Keratinocyte (primary cell): Measurements from ENCODE around the gene RBM26. TPM values are rescaled to one million over a fixed set of nuclear protein-coding genes. Genes with fewer than 3 reads are reported as not detected.

ENCODE experiments used
- DNase-seq: peaks from one replicate; pipeline ENCODE4 v3.0.0-alpha.2; 2011; ENCODE audit warnings: low read depth, missing footprints, low spot score
- FAIRE-seq: peaks from 2 replicates; lab custom pipeline; 2011; peaks lifted over from hg19 to GRCh38; lab: Jason Lieb, UNC
- H2AFZ ChIP-seq: 2 replicates; pipeline ENCODE4 v1.6.0; 2012; ENCODE audit warnings: low read length, control low read depth, inconsistent platforms; ENCODE audit not compliant: control insufficient read depth
- H3K27ac ChIP-seq: 2 replicates; pipeline ENCODE4 v1.5.1; 2011; ENCODE audit warnings: low read length; ENCODE audit not compliant: control insufficient read depth, insufficient read depth
- H3K27me3 ChIP-seq: 3 replicates; pipeline ENCODE4 v1.6.0; 2011; ENCODE audit warnings: low read length; ENCODE audit not compliant: control insufficient read depth, insufficient read depth; ENCODE audit errors: extremely low read depth
- H3K36me3 ChIP-seq, 2 experiments: 2 replicates in 1 of 2; 3 replicates in 1 of 2; pipeline ENCODE4 v1.5.1; 2011; ENCODE audit warnings: low read length in 2 of 2, mild to moderate bottlenecking in 1 of 2; ENCODE audit not compliant: control insufficient read depth in 2 of 2, insufficient read depth in 2 of 2; ENCODE audit errors: extremely low read depth in 1 of 2
- H3K4me1 ChIP-seq: 3 replicates; pipeline ENCODE4 v1.5.1; 2011; ENCODE audit warnings: low read length; ENCODE audit not compliant: control insufficient read depth, insufficient read depth; ENCODE audit errors: extremely low read depth
- H3K4me2 ChIP-seq: 3 replicates; pipeline ENCODE4 v1.6.0; 2011; ENCODE audit warnings: low read depth, low read length; ENCODE audit not compliant: control insufficient read depth, insufficient read depth; ENCODE audit errors: extremely low read depth
- H3K4me3 ChIP-seq, 3 experiments: fragments of 200-600 bp in 1 of 3; sonication (generic) in 1 of 3; 2 replicates in 2 of 3; 3 replicates in 1 of 3; pipeline ENCODE4 v1.5.1; 2011 to 2016; ENCODE audit warnings: low read length in 3 of 3, mild to moderate bottlenecking in 3 of 3, control low read depth in 2 of 3, inconsistent platforms in 1 of 3, low read depth in 1 of 3, mixed read lengths in 1 of 3, mixed run types in 1 of 3, moderate library complexity in 1 of 3; ENCODE audit not compliant: control insufficient read depth in 2 of 3, insufficient read depth in 2 of 3; ENCODE audit errors: extremely low read depth in 1 of 3
- H3K79me2 ChIP-seq: 2 replicates; pipeline ENCODE4 v1.6.0; 2012; ENCODE audit warnings: low read length; ENCODE audit not compliant: control insufficient read depth, insufficient read depth
- H3K9ac ChIP-seq: 3 replicates; pipeline ENCODE4 v1.6.0; 2011; ENCODE audit warnings: low read length; ENCODE audit not compliant: control insufficient read depth, insufficient read depth; ENCODE audit errors: extremely low read depth
- H3K9me1 ChIP-seq: 3 replicates; pipeline ENCODE4 v1.6.0; 2011; ENCODE audit warnings: low read length; ENCODE audit not compliant: control insufficient read depth, insufficient read depth; ENCODE audit errors: extremely low read depth
- H3K9me3 ChIP-seq: 2 replicates; pipeline ENCODE4 v1.5.1; 2012; ENCODE audit warnings: low read depth, low read length; ENCODE audit not compliant: control insufficient read depth
- H4K20me1 ChIP-seq: 3 replicates; pipeline ENCODE4 v1.6.0; 2011; ENCODE audit warnings: low read length; ENCODE audit not compliant: control insufficient read depth, insufficient read depth; ENCODE audit errors: extremely low read depth
- CTCF ChIP-seq, 3 experiments: IDR thresholded peaks in 1 of 3; conservative IDR thresholded peaks in 1 of 3; optimal IDR thresholded peaks in 1 of 3; 2 replicates in 2 of 3; 3 replicates in 1 of 3; pipeline versions ENCODE3 to v1.5.1; 2011; ENCODE audit warnings: low read length in 3 of 3, mild to moderate bottlenecking in 3 of 3, moderate library complexity in 2 of 3, control low read depth in 1 of 3, inconsistent platforms in 1 of 3; ENCODE audit not compliant: insufficient read depth in 2 of 3; ENCODE audit errors: extremely low read depth in 1 of 3
- EZH2 ChIP-seq: IDR thresholded peaks from one replicate; pipeline ENCODE4 v1.6.1; 2012; ENCODE audit warnings: inconsistent platforms, mild to moderate bottlenecking, low read length, moderate library complexity
- dilution Hi-C: fragments of 300-500 bp; cut with MboI; formaldehyde crosslinking; loops from one replicate; pipeline ENCODE4 v1.7.0; 2020; ENCODE audit warnings: low sequenced_read_pairs; ENCODE audit not compliant: extremely low pct_ligation_motif_present
- polyA plus RNA-seq, 5 experiments: library from polyadenylated mRNA; depleted of rRNA in 3 of 5; stranded (reverse) in 3 of 5; stranded (forward) in 1 of 5; unstranded in 1 of 5; fragments of >200 nt; gene quantifications; 1 replicate in 1 of 5; 2 replicates in 3 of 5; 3 replicates in 1 of 5; pipeline versions ENCODE4 v1.2.1 to v1.2.3, GENCODE V29; 2011 to 2012; ENCODE audit warnings: missing spikeins in 2 of 5, low read depth in 1 of 5, low replicate concordance in 1 of 5

The RBM26 gene
- polyA plus RNA-seq, 1 donor (not counting 4 experiments of a cell fraction or from before 2014, with no cell fraction given), result 28.4 TPM

DNA sequence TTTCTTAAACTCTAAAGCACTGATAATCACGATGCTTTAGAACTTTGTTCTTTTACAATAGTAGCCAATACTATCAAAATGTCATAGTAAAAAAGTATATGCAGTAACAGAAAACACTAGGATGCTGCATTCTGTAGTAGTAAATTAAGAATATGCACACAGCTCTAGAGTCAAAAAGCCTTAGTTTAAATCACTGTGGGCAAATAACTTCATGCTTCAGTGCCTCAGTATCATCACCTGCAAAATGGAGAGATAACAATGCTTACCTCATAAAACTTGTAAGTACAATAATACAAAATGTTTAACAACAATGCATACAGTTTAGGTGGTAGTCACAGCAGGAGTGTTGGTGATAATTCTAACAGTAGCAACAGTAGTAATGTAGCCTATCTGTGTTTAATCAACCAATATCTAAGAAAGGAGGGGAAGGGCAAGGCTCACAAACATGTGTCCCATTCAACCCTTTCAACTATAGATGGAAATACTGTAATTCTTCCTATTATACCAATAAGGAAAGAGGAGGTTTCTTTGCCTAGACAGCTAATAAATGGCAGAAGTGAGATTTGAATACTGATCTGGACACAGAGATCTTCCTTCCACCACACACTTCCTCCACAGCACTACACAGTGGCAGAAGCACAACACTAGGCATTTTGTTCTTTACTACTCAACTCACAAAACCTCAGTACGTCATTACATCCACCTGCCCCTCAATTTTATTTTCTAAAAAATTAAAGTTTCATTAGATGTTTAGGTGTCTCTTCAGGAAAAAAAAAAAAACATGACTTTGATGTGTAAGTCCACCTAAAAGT, 4.6 kb downstream of the RBM26 start:
- dilution Hi-C loops, result no loop called here
- peaks cover 89% of the 10 kb centered on the region for H3K79me2 ChIP-seq

DNA sequence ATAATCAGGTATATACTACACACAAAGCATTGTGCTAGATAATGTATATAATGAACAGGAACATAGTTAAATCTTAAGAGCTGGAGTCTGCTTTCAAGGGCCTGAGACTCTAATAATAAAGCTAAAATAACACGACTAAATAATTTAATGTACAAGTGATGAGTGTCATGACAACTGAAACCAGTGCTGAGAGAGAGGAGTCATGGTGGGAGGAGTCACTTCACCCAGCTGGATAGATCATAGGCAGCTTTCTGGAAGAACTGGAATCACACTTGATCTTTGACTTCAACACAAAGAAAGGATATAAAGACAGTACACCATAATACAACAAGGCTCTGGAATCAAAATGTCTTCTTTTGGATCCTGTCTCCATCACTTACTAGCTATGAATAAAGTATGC, 7.1 kb downstream of the RBM26 start:
- H3K36me3 ChIP-seq, result peaks cover 1 to 4% of the 10 kb centered on the region in 2 experiments
- H3K9me3 ChIP-seq, result no peaks in the 10 kb centered on the region
- peaks cover 17% of the 10 kb centered on the region for H3K4me1 ChIP-seq
- FAIRE-seq (peak; percentile 20), DNase-seq (no peak)
- peaks cover 8% of the 10 kb centered on the region for H4K20me1 ChIP-seq
- no peak overlapping the region for H3K4me3 ChIP-seq
- H3K27ac ChIP-seq, result no peak overlapping the region
- H3K4me2 ChIP-seq, result no peak overlapping the region
- H3K27me3 ChIP-seq, result no peaks in the 10 kb centered on the region
- peaks cover 84% of the 10 kb centered on the region for H3K79me2 ChIP-seq
- no peaks in the 10 kb centered on the region for H3K9me1 ChIP-seq
- no peak overlapping the region for H3K9ac ChIP-seq
- TF ChIP-seq CTCF (optimal IDR thresholded peaks at IDR 0.05 in 1 of 3, IDR thresholded peaks at IDR 0.05 in 1 of 3, conservative IDR thresholded peaks at IDR 0.05 in 1 of 3; ENCODE audit: extremely low read depth in 1 of 3, insufficient read depth in 2 of 3, low read length in 3 of 3) (no peak), EZH2 (no peak)
- dilution Hi-C loops, result no loop called here
- no peak overlapping the region for H2AFZ ChIP-seq

More for the DNA sequence above, 4.6 kb downstream of the RBM26 start:
- Histone ChIP-seq H3K9ac (no peak overlapping the region), H3K4me2 (no peak overlapping the region), H4K20me1 (no peaks in the 10 kb centered on the region), H3K4me1 (peaks cover 17% of the 10 kb centered on the region), H3K36me3 (peaks cover 0 to 4% of the 10 kb centered on the region in 2 experiments), H2AFZ (no peak overlapping the region), H3K27me3 (no peaks in the 10 kb centered on the region), H3K4me3 (no peak overlapping the region), H3K9me1 (no peaks in the 10 kb centered on the region), H3K27ac (no peak overlapping the region), H3K9me3 (no peaks in the 10 kb centered on the region)
- TF ChIP-seq CTCF (optimal IDR thresholded peaks at IDR 0.05 in 1 of 3, IDR thresholded peaks at IDR 0.05 in 1 of 3, conservative IDR thresholded peaks at IDR 0.05 in 1 of 3; ENCODE audit: extremely low read depth in 1 of 3, insufficient read depth in 2 of 3, low read length in 3 of 3), result no peak
- no peak for TF ChIP-seq EZH2
- FAIRE-seq (peak; percentile 5), DNase-seq (no peak)
